ENCODE measurements around the gene DCUN1D2.

Gene DCUN1D2

DNA sequence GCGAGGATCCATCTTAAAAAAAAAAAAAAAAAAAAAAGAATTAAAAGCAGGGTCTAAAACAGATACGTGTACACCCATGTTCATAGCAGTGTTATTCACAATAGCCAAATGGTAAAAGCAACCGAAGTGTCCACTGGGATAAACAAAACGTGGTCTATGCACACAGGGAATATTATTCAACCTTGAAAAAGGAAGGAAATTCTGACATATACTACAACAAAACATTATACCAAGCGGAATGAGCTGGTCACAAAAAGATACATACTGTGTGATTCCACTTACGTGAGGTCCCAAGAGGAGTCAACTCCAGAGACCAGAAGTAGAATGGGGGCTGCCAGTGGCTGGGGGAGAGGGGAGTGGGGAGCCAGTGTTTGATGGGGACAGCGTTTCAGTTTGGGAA lies 22.5 kb downstream of the DCUN1D2 start:
- TF ChIP-seq, protein P1, sequence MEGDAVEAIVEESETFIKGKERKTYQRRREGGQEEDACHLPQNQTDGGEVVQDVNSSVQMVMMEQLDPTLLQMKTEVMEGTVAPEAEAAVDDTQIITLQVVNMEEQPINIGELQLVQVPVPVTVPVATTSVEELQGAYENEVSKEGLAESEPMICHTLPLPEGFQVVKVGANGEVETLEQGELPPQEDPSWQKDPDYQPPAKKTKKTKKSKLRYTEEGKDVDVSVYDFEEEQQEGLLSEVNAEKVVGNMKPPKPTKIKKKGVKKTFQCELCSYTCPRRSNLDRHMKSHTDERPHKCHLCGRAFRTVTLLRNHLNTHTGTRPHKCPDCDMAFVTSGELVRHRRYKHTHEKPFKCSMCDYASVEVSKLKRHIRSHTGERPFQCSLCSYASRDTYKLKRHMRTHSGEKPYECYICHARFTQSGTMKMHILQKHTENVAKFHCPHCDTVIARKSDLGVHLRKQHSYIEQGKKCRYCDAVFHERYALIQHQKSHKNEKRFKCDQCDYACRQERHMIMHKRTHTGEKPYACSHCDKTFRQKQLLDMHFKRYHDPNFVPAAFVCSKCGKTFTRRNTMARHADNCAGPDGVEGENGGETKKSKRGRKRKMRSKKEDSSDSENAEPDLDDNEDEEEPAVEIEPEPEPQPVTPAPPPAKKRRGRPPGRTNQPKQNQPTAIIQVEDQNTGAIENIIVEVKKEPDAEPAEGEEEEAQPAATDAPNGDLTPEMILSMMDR (IDR thresholded peaks at IDR 0.05; ENCODE audit: low read depth, low read length, missing control alignments) = no peak
- no peak overlapping the region for H3K4me3 ChIP-seq (replicated peaks; ENCODE audit: low read depth, low read length)
- DNase-seq (ENCODE audit: extremely low read depth, low read depth) = no peak

DNA sequence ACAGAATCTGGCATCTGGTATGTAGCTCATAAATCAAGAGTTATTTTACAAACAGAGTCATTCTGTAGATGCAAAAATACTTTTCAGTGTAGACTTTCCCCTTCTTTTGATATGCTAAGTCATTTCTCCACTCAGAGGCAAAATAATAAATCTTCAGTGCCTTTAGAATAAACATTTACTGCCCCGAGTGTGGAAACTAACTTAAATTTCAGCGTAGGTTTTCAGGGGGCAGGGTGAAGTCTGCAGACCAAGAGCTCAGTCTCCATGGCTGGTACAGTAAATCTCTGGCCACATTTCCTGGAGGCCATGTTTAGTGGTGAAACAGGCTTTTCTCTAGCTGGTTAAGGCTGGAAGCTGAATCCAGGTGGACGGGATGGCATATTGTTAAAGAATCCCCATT lies 24.1 kb downstream of the DCUN1D2 start:
- TF ChIP-seq, protein P1 (IDR thresholded peaks at IDR 0.05; ENCODE audit: low read depth, low read length, missing control alignments) = no peak
- H3K4me3 ChIP-seq (replicated peaks; ENCODE audit: low read depth, low read length) = no peak overlapping the region
- DNase-seq (ENCODE audit: extremely low read depth, low read depth) = no peak

DNA sequence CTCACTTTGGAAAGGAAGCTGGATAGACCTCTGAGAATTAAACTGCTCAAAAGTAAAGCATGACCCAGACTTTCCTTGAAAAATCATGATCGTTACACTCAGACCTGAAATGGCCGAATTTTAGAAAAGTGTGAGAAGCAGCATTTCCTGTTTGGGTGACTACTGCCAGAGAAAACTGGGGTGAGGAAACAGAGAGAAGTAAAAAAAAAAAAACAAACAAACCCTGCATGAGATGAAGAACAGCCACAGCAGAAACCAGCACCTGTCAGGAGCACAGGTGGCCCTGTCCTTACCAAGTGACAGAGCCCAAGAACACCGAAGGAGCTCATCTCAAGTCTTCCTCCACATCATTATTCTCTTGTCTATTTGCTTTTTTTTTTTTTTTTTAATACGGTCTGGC lies 25.2 kb downstream of the DCUN1D2 start:
- DNase-seq (ENCODE audit: extremely low read depth, low read depth) = no peak
- TF ChIP-seq, protein P1 (IDR thresholded peaks at IDR 0.05; ENCODE audit: low read depth, low read length, missing control alignments) = no peak
- no peak overlapping the region for H3K4me3 ChIP-seq (replicated peaks; ENCODE audit: low read depth, low read length)

DNA sequence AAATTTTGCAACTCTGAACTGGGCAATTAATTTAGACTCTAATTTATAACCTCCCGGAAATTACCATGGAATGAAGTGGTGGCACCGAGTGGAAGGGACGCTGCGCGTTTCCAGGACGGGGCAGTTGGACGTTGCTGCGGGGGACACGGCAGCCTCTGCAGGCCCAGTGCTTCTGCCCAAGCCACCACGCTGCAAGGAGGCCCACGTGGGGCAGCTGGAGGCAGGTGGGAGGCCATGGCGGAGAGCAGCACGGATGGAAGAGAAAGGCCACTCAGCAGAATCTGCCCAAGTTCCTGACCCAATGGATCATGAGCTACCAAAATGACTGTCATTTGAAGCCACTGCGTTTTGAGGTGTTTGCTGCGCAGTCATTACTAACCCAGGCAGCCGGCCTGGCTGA lies 26.0 kb downstream of the DCUN1D2 start:
- no peak overlapping the region for H3K4me3 ChIP-seq (replicated peaks; ENCODE audit: low read depth, low read length)
- DNase-seq (ENCODE audit: extremely low read depth, low read depth) = no peak
- TF ChIP-seq, protein P1 (IDR thresholded peaks at IDR 0.05; ENCODE audit: low read depth, low read length, missing control alignments) = no peak

DNA sequence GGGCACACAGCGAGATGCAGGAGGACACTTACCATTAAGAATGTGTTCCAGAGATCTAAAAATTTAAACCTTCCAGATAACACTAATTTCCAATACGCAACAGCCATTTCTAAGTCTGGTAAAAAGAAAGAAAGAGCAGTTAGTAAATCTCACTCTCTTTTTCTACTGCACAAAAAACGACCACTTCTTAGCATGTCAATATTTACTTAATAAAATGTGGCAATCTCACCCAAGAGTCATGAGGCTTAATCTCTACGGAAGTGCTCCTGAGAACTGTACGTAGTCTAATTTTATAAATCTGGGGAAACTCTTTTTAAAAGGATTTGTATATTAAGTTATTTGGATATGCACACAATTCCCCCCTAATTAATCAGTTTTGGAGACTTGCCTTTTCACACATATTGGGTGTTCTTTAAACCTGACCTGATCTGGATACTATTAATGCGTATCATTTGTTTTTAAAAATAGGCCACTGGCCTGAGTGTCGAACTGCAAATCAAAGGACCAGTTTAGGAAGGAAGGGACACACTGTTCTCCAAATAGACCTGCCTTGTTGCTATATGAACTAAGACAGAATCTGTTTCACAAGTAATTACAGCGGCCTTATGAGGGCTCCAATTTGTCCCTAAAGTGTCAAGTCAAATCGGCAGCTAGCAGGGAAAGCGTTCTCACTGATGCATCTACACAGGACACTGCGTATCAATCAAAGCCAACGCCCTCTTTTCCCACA lies 29.3 kb downstream of the DCUN1D2 start:
- TF ChIP-seq, protein P1 (IDR thresholded peaks at IDR 0.05; ENCODE audit: low read depth, low read length, missing control alignments) = no peak
- no peak overlapping the region for H3K4me3 ChIP-seq (replicated peaks; ENCODE audit: low read depth, low read length)
- DNase-seq (ENCODE audit: extremely low read depth, low read depth) = no peak

DNA sequence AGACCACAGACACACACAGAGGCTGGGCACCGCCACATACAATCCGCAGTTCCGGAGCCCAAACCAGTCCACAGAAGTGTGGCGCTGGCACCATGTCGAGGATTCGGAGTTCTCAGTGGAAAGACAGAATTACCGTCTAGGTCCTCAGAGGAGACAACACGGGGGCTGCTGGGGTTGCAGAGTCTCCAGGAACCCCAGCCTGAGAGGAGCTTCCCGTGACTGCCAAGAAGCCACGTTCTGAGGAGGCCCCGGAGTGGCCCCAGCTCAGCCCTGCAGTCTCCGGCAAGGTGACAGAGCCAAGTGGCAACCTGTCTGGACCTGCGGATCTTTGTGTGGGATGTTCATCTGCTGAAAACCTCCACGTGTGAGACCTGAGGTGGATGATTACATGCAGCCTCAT lies 29.9 kb downstream of the DCUN1D2 start:
- TF ChIP-seq, protein P1 (IDR thresholded peaks at IDR 0.05; ENCODE audit: low read depth, low read length, missing control alignments) = no peak
- no peak for DNase-seq (ENCODE audit: extremely low read depth, low read depth)
- H3K4me3 ChIP-seq (replicated peaks; ENCODE audit: low read depth, low read length) = no peak overlapping the region
